ENCODE results near the gene TMEM52.

DNA sequence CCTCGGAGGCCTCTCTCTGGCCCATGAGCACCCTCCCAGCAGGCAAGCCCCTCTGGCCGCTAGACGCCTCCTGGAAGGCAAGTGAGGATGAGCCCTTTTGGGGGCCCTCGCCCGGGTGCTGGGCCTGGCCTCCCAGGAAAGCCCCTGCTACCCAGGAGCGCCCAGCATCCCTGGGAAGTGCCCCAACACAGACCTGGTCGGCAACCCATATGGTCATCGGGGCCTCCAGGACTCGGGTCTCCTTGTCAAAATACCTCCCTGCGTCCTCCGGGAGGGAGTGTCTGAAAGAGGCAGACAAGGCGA is 21.0 kb upstream of the TMEM52 start:
- TF ChIP-seq, protein P1, sequence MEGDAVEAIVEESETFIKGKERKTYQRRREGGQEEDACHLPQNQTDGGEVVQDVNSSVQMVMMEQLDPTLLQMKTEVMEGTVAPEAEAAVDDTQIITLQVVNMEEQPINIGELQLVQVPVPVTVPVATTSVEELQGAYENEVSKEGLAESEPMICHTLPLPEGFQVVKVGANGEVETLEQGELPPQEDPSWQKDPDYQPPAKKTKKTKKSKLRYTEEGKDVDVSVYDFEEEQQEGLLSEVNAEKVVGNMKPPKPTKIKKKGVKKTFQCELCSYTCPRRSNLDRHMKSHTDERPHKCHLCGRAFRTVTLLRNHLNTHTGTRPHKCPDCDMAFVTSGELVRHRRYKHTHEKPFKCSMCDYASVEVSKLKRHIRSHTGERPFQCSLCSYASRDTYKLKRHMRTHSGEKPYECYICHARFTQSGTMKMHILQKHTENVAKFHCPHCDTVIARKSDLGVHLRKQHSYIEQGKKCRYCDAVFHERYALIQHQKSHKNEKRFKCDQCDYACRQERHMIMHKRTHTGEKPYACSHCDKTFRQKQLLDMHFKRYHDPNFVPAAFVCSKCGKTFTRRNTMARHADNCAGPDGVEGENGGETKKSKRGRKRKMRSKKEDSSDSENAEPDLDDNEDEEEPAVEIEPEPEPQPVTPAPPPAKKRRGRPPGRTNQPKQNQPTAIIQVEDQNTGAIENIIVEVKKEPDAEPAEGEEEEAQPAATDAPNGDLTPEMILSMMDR (conservative IDR thresholded peaks at IDR 0.05; ENCODE audit: low read depth, low read length) = no peak
- TF ChIP-seq EZH2 (IDR thresholded peaks at IDR 0.05; ENCODE audit: borderline replicate concordance, low read depth, low read length, poor library complexity, severe bottlenecking) = no peak

All from A673 (cell line).